ENCODE measurements around the gene MEGF9.

MEGF9 gene

GRCh38 chr9:120702075-120702474 is 12.2 kb downstream of the MEGF9 start:
- DNase-seq (ENCODE audit: low read depth in 2 of 2) = no peak

GRCh38 chr9:120701248-120701647 is 13.0 kb downstream of the MEGF9 start:
- no peak for DNase-seq (ENCODE audit: low read depth in 2 of 2)

GRCh38 chr9:120698766-120699165 is 15.5 kb downstream of the MEGF9 start:
- DNase-seq (ENCODE audit: low read depth in 2 of 2) = no peak

DNA sequence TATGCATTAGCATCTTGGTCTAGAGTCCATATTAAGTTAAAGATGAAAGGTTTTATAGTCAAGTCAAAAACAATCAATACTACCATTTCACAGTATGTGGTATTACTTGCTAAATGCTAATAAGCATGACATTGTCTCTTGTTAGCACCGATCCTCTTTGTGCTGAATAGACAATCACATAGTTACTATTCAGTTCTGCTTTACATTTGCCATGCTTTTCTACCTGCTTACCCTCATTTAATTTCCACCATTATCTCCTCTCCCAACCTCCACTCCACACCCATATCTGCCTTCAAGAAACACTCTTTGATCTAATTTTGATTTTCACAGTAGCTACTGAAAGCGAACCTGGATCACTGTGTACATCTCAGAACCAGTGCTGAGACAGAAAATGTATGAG is 16.8 kb downstream of the MEGF9 start:
- no peak for DNase-seq (ENCODE audit: low read depth in 2 of 2)

- no peak for DNase-seq (ENCODE audit: low read depth in 2 of 2)
These were observed 17.6 kb downstream of the MEGF9 start for GRCh38 chr9:120696551-120697230.

GRCh38 chr9:120694559-120694958 is 19.7 kb downstream of the MEGF9 start:
- DNase-seq (ENCODE audit: low read depth in 2 of 2) = no peak

GRCh38 chr9:120693700-120694008 is 20.6 kb downstream of the MEGF9 start:
- no peak for DNase-seq (ENCODE audit: low read depth in 2 of 2)

DNA sequence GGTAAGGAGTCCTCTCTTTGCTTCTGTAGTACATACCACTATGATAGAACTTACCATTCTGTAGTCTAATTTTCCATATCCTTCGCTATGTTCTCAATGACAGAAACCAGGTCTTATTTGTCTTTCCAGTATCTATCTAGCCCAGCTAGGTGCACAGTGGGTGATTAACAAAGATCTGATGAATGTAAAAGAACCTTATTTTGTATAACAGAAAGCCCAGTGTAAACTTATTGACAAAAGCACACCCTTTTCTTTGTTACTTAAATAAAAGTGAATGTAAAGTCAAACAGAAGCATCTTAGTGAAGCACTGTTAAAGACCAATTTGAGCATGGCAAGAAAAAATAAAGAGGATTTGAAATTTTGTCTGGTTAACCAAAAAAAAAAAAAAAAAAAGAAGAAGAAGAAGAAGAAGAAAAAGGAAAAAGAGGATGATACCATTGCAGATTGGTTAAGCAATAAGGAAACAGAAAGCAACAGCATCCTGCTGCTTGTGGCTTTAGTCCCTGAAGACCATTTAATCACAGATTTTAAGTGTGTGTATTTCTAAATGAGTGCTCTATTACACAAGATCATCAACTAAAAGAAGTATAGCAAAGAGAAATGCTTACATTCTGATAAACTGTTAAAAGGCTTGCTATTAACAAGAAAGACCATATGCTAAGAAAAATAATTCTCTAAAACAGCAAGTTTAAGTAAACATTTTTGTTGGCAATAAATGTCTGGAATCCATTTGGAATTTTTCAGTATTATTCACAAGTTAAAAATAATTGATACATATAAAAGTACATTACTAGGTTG is 21.2 kb downstream of the MEGF9 start:
- DNase-seq (ENCODE audit: low read depth in 2 of 2) = no peak

- no peak for DNase-seq (ENCODE audit: low read depth in 2 of 2)
These were observed 23.9 kb downstream of the MEGF9 start for GRCh38 chr9:120690372-120690771.

DNA sequence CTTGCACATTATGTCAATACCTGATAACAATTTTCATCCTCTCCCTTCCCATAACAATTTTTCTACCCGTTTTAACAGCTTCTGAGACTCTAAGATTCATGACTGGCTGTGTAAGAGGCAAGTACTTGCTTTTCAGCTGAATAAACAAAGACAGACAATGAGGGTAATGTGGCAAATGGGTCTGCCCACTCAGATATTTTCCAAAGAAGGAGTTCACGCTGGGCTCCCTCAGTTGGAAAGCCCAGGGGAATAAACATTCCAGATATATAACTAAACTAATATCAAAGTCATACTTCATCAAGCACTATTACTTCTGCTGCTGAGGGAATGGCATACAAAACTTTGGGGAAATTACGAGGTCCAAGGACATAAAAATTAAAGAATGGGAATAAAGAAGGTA is 24.4 kb downstream of the MEGF9 start:
- no peak for DNase-seq (ENCODE audit: low read depth in 2 of 2)

DNA sequence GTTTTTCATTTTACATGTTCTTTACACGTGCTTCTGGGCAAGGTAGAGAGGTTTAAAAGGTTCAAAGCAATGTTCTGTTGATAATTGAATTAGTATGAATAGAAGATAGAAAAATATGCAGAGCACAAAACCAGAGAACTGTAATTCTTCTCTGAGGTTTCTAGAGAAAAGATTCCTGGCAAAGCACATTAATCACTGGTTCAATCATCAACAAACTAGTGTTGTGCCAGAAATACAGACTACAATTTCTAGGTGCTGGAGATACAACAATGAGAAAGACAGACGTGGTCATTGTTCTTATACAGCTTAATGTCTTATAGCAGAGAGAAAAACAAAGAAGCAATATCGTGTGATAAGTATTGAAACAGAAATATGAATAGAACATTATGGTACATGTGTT is 25.5 kb downstream of the MEGF9 start:
- DNase-seq (ENCODE audit: low read depth in 2 of 2) = no peak

DNA sequence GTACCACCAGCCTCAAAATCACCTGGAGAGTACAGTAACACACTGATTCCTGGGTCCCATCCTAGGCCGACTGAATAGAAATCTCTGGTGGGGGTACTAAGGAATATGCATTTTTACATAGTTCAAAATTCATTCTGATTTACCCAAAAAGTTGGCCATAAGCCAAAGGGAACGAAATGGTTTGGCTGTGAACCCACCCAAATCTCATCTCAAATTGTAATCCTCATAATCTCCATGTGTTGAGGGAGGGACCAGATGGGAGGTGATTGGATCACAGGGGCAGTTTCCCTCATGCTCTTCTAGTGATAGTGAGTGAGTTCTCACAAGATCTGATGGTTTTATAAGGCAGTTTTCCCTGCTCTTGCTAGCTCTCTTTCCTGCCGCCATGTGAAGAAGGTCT is 31.1 kb downstream of the MEGF9 start:
- no peak for DNase-seq (ENCODE audit: low read depth in 2 of 2)

- no peak for DNase-seq (ENCODE audit: low read depth in 2 of 2)
These were observed 33.1 kb downstream of the MEGF9 start for GRCh38 chr9:120681121-120681520.

DNA sequence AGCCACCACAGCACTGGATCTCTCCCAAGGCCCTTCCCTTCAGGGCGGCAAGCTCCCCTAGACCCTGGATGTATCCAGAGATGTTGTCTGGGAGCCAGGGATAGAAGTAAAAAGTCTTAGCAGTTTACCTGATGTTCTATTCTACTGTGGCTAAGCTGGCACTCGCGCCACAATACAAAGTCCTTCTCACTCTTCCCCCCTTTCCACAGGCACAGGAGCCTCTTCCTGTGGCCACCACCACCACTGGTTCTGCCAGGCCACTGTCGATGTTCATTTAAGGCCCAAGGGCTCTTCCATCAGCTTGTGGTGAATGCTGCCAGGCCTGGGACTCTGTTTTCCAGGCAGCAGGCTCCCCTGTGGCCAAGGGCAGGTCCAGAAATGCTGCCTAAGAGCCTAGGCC is 33.7 kb downstream of the MEGF9 start:
- DNase-seq (ENCODE audit: low read depth in 2 of 2) = no peak

GRCh38 chr9:120680161-120680560 is 34.1 kb downstream of the MEGF9 start:
- DNase-seq (ENCODE audit: low read depth in 2 of 2) = no peak

GRCh38 chr9:120677965-120678364 is 36.3 kb downstream of the MEGF9 start:
- DNase-seq (ENCODE audit: low read depth in 2 of 2) = no peak

DNA sequence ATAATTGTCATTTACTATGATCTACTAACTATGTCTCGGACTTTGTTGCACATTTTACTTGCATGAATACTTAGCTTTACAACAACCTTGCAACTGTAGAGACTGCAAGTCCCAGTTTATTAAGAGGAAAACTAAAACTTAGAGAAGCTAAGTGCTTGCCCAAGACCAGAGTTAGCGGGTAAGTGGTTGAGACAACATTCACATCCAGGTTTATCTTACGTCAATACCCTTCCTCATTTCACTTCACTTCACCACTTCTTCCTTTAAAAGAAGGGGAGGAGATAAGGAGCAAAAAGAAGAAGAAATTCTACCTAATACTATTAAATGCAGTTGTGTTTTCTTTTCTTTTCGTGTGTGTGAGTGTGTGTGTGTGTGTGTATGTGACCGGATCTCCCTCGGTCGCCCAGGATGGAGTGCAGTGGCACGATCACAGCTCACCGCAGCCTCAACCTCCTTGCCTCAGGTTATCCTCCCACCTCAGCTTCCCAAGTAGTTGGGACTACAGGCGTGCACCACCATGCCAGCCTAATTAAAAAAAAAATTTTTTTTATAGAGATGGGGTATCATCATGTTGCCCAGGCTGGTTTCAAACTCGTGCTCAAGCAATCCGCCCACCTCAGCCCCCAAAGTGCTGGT is 37.4 kb downstream of the MEGF9 start:
- no peak for DNase-seq (ENCODE audit: low read depth in 2 of 2)

DNA sequence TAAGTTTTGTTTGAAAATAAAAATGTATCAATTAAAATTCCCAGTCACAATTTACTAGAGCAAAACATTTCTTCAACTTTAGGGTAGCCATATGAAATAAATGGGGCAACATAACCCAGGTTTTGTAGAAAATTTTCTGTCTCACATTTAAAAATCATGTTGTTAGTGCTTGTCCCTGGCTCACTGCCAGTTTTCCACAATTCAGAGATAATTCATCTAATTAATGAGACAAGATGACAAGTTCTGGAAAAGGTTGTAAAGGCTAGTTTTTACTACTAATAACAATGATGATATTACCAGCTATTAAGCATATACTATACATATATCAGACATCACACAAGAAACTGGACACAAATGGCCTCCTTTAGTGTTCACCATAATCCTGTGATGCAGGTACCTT is 45.9 kb downstream of the MEGF9 start:
- no peak for DNase-seq (ENCODE audit: low read depth in 2 of 2)

DNA sequence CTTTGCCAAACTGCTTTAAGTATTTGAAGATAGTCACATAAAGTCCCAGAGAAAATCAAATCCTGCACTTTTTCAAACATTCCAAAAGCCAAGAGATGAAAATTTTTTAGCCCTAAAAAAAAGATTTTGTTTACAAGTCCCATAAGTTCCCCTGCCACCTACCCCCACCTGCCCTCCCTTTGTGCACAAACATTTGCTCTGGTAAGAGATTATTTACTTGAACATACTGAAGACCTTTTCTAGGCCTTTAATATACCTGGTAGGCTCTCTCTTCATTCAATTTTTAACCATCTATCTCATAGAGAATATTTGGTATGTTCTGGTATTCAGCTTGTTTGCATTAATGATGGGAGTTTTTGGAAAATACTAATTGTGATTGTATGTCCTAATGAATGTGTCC is 50.3 kb downstream of the MEGF9 start:
- DNase-seq (ENCODE audit: low read depth in 2 of 2) = no peak

DNA sequence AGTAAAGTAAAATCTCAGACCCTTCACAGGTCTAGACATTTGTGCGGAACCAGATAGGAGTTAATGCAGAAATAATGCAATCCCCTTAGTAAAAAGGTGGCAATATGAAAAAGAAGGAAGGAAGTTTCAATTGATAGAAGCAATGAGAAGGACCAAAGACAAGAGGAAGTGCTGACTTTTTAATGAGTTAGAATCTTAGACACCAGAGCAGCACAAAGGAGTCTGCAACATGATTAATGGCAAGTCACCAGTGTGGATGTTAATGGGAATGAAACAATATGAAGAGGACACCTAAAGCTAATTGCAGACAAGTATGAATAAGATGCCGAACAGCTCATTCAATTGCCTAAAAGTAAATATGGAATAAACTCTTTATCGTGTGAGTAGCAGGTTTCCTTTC is 50.9 kb downstream of the MEGF9 start:
- DNase-seq (ENCODE audit: low read depth in 2 of 2) = no peak

GRCh38 chr9:120662513-120662912 is 51.8 kb downstream of the MEGF9 start:
- no peak for DNase-seq (ENCODE audit: low read depth in 2 of 2)

DNA sequence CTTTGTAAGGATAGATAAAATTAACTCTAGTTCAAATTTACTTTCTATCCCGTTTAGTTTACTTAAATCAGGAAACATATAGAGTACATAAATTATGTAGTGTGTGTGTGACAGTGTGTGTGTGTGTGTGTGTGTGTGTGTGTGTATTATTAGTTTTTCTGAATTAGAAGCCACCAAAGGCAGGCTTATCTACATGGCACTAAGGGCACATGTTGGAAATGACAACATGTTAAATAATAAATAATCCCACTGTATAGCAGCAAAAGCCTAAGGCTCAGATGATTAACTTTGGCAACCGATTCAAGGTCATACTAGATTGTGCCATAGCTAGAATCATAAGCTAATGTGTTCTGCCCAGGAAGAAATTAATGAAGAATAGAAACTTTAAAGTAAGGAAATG is 54.6 kb downstream of the MEGF9 start:
- no peak for DNase-seq (ENCODE audit: low read depth in 2 of 2)

DNA sequence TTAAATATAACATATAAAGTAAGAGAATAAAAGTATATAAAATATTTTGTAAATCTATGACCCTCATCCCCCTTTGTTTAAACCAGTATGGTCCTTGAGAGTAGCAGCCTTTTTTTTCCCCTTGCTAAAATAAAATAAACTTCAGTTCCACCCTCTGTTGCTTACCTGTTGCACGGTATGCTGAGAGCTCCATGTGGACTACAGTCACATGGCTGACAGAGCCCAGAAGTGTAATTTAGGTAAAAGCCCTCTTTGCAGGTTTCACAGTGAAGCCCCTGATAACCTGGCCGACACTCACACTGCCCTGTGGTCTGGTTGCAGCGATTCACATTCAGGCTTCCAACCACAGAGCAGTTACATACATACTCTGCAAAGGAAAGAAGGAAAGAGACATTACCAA is 55.1 kb downstream of the MEGF9 start:
- DNase-seq (ENCODE audit: low read depth in 2 of 2) = no peak

Data from stimulated activated CD8-positive, alpha-beta memory T cell treated with anti-CD3 and anti-CD28 coated beads, Interleukin-7, amount 100 ng/mL, for 1 hour (primary cell).